ENCODE results near the gene TBC1D8. TPM values are rescaled to one million over a fixed set of nuclear protein-coding genes. Genes with fewer than 3 reads are reported as not detected.

Gene TBC1D8
- total RNA-seq, 1 experiment from 2014 or later: 51.7 TPM

GRCh38 chr2:101111262-101111838, 39.8 kb downstream of the TBC1D8 start:
- CTCF ChIA-PET: interaction anchor here (1.1 kb wide), 1 partner anchor 75 kb away, joined by 3 read pairs; no protein-coding TSS in a partner anchor
- H3K27me3 Mint-ChIP-seq (ENCODE audit: low read depth): no peaks in the 10 kb centered on the region
- no peaks in the 10 kb centered on the region for H3K9me3 Mint-ChIP-seq
- no peak for TF ChIP-seq PREB (CRISPR knock-in tag; IDR thresholded peaks at IDR 0.05; ENCODE audit: borderline replicate concordance)
- no peak for TF ChIP-seq SMAD3 (CRISPR knock-in tag; IDR thresholded peaks at IDR 0.05; ENCODE audit: borderline replicate concordance)
- TF ChIP-seq RORB (CRISPR knock-in tag; IDR thresholded peaks at IDR 0.05): no peak
- no peak for TF ChIP-seq MYBL2 (CRISPR knock-in tag; IDR thresholded peaks at IDR 0.05)
- TF ChIP-seq FOXJ3 (CRISPR knock-in tag; IDR thresholded peaks at IDR 0.05; ENCODE audit: borderline replicate concordance): no peak
- TF ChIP-seq E2F4 (CRISPR knock-in tag; IDR thresholded peaks at IDR 0.05; ENCODE audit: borderline replicate concordance, low read depth): no peak
- TF ChIP-seq TCF7 (CRISPR knock-in tag; IDR thresholded peaks at IDR 0.05; ENCODE audit: low read depth): no peak
- TF ChIP-seq EMX1 (CRISPR knock-in tag; IDR thresholded peaks at IDR 0.05): no peak
- TF ChIP-seq ZNF263 (CRISPR knock-in tag; IDR thresholded peaks at IDR 0.05; ENCODE audit: low read depth): no peak
- TF ChIP-seq NFYB (CRISPR knock-in tag; conservative IDR thresholded peaks at IDR 0.05; ENCODE audit: low read depth): no peak
- no peak for TF ChIP-seq CREB1 (CRISPR knock-in tag; IDR thresholded peaks at IDR 0.05)
- TF ChIP-seq CBFB (CRISPR knock-in tag; IDR thresholded peaks at IDR 0.05; ENCODE audit: low read depth): no peak
- TF ChIP-seq PRRX2 (CRISPR knock-in tag; IDR thresholded peaks at IDR 0.05): no peak
- peak overlapping the region; percentile 64 for H3K27ac Mint-ChIP-seq
- H3K4me3 Mint-ChIP-seq: no peak overlapping the region
- DNase-seq (ENCODE audit: low spot score) (no peak), ATAC-seq (no peak)
- H3K4me1 Mint-ChIP-seq: peaks cover 93% of the 10 kb centered on the region
- POLR2A ChIA-PET: interaction anchor here (0.6 kb wide), 1 partner anchor 26 kb away, joined by 5 read pairs; no protein-coding TSS in a partner anchor
- H3K36me3 Mint-ChIP-seq: no peaks in the 10 kb centered on the region

GRCh38 chr2:101109451-101110118, 41.6 kb downstream of the TBC1D8 start:
- DNase-seq (ENCODE audit: low spot score) (no peak), ATAC-seq (no peak)
- TF ChIP-seq SMAD4 (CRISPR knock-in tag; IDR thresholded peaks at IDR 0.05) (no peak), NR1H2 (CRISPR knock-in tag; IDR thresholded peaks at IDR 0.05) (no peak), ZNF232 (CRISPR knock-in tag; IDR thresholded peaks at IDR 0.05) (no peak), ZBTB43 (CRISPR knock-in tag; IDR thresholded peaks at IDR 0.05) (no peak)
- no peaks in the 10 kb centered on the region for H3K36me3 Mint-ChIP-seq
- ChIA-PET POLR2A (no interaction called here), CTCF (no interaction called here)
- H3K27ac Mint-ChIP-seq: no peak overlapping the region
- no peak overlapping the region for H3K4me3 Mint-ChIP-seq
- peaks cover 84% of the 10 kb centered on the region for H3K4me1 Mint-ChIP-seq
- H3K27me3 Mint-ChIP-seq (ENCODE audit: low read depth): no peaks in the 10 kb centered on the region
- H3K9me3 Mint-ChIP-seq: no peaks in the 10 kb centered on the region

GRCh38 chr2:101108357-101108756, 42.8 kb downstream of the TBC1D8 start:
- H3K4me3 Mint-ChIP-seq: no peak overlapping the region
- H3K4me1 Mint-ChIP-seq: peaks cover 73% of the 10 kb centered on the region
- no peaks in the 10 kb centered on the region for H3K27me3 Mint-ChIP-seq (ENCODE audit: low read depth)
- peaks cover 10% of the 10 kb centered on the region for H3K36me3 Mint-ChIP-seq
- CTCF ChIA-PET: no interaction called here
- POLR2A ChIA-PET: no interaction called here
- ATAC-seq (no peak), DNase-seq (ENCODE audit: low spot score) (no peak)
- H3K27ac Mint-ChIP-seq: no peak overlapping the region
- H3K9me3 Mint-ChIP-seq: peaks cover 10% of the 10 kb centered on the region
- TF ChIP-seq ZMAT4 (CRISPR knock-in tag; IDR thresholded peaks at IDR 0.05) (no peak), ZBTB21 (CRISPR knock-in tag; IDR thresholded peaks at IDR 0.05; ENCODE audit: borderline replicate concordance) (no peak), ZNF532 (CRISPR knock-in tag; IDR thresholded peaks at IDR 0.05; ENCODE audit: borderline replicate concordance) (no peak), STAT6 (CRISPR knock-in tag; conservative IDR thresholded peaks at IDR 0.05; ENCODE audit: low read depth) (no peak)
